Trophoblast cell (in vitro differentiated cells and primary cell): ENCODE measurements around the gene DNAH9.

Experiments
- DNase-seq, 2 donors: peaks; one replicate each; pipeline ENCODE4 v3.0.0-alpha.2; 2016
- H2AFZ ChIP-seq: 2 replicates; pipeline ENCODE4 v1.6.1; 2013; ENCODE audit warnings: low read length, moderate library complexity, mild to moderate bottlenecking; ENCODE audit not compliant: insufficient read depth, poor library complexity
- H2AK5ac ChIP-seq: 2 replicates; pipeline ENCODE4 v1.6.1; 2013; ENCODE audit warnings: mild to moderate bottlenecking, low read length
- H2BK120ac ChIP-seq: 2 replicates; pipeline ENCODE4 v1.6.1; 2013; ENCODE audit warnings: low read length, mild to moderate bottlenecking, moderate library complexity; ENCODE audit not compliant: insufficient read depth, poor library complexity
- H2BK12ac ChIP-seq: 2 replicates; pipeline ENCODE4 v1.6.1; 2013; ENCODE audit warnings: mild to moderate bottlenecking, low read length, moderate library complexity
- H2BK5ac ChIP-seq: 2 replicates; pipeline ENCODE4 v1.6.1; 2013; ENCODE audit warnings: low read length, low read depth, moderate library complexity, mild to moderate bottlenecking; ENCODE audit not compliant: poor library complexity
- H3K14ac ChIP-seq: 2 replicates; pipeline ENCODE4 v1.6.1; 2013; ENCODE audit warnings: mild to moderate bottlenecking, low read length
- H3K18ac ChIP-seq: 2 replicates; pipeline ENCODE4 v1.6.1; 2013; ENCODE audit warnings: mild to moderate bottlenecking, low read length
- H3K23ac ChIP-seq: 2 replicates; pipeline ENCODE4 v1.6.1; 2013; ENCODE audit warnings: low read length
- H3K27ac ChIP-seq: 2 replicates; pipeline ENCODE4 v1.5.1; 2013; ENCODE audit warnings: low read depth, mild to moderate bottlenecking, inconsistent platforms, low read length, moderate library complexity
- H3K27me3 ChIP-seq: 2 replicates; pipeline ENCODE4 v1.6.1; 2013; ENCODE audit warnings: inconsistent platforms, mild to moderate bottlenecking, low read length, moderate library complexity; ENCODE audit not compliant: insufficient read depth
- H3K36me3 ChIP-seq, 2 experiments: 1 replicate in 1 of 2; 2 replicates in 1 of 2; pipeline ENCODE4 v1.6.1; 2013; ENCODE audit warnings: low read length in 2 of 2, mild to moderate bottlenecking in 2 of 2, moderate library complexity in 1 of 2; ENCODE audit not compliant: insufficient read depth in 2 of 2, control insufficient read depth in 1 of 2
- H3K4ac ChIP-seq: 2 replicates; pipeline ENCODE4 v1.6.1; 2013; ENCODE audit warnings: low read depth, mild to moderate bottlenecking, low read length, moderate library complexity
- H3K4me1 ChIP-seq, 2 experiments: 1 replicate in 1 of 2; 2 replicates in 1 of 2; pipeline ENCODE4 v1.6.1; 2013; ENCODE audit warnings: low read length in 2 of 2, mild to moderate bottlenecking in 2 of 2, moderate library complexity in 1 of 2; ENCODE audit not compliant: insufficient read depth in 2 of 2, control insufficient read depth in 1 of 2
- H3K4me2 ChIP-seq: 2 replicates; pipeline ENCODE4 v1.6.1; 2013; ENCODE audit warnings: inconsistent platforms, mild to moderate bottlenecking, low read length, moderate library complexity
- H3K4me3 ChIP-seq: 2 replicates; pipeline ENCODE4 v1.5.1; 2013; ENCODE audit warnings: mild to moderate bottlenecking, low read depth, low read length, inconsistent platforms
- H3K79me1 ChIP-seq: one replicate; pipeline ENCODE4 v1.6.1; 2013; ENCODE audit warnings: low read length
- H3K79me2 ChIP-seq: 2 replicates; pipeline ENCODE4 v1.6.1; 2013; ENCODE audit warnings: low read length, mild to moderate bottlenecking; ENCODE audit not compliant: control insufficient read depth, insufficient read depth, poor library complexity
- H3K9ac ChIP-seq: 2 replicates; pipeline ENCODE4 v1.6.1; 2013; ENCODE audit warnings: mild to moderate bottlenecking, low read length
- H3K9me3 ChIP-seq: 2 replicates; pipeline ENCODE4 v1.6.1; 2013; ENCODE audit warnings: low read depth, mild to moderate bottlenecking, control low read depth, inconsistent platforms, low read length; ENCODE audit not compliant: insufficient read depth
- H4K12ac ChIP-seq: 2 replicates; pipeline ENCODE4 v1.6.1; 2013; ENCODE audit warnings: low read depth, mild to moderate bottlenecking, low read length, moderate library complexity
- H4K8ac ChIP-seq: 2 replicates; pipeline ENCODE4 v1.6.1; 2013; ENCODE audit warnings: low read depth, mild to moderate bottlenecking, low read length, moderate library complexity
- H4K91ac ChIP-seq: one replicate; pipeline ENCODE4 v1.6.1; 2013; ENCODE audit warnings: low read depth, mild to moderate bottlenecking, low read length, moderate library complexity
- WGBS: extraction: QIAGEN DNeasy Blood & Tissue Kit; methylation state at CpG from one replicate; pipeline ENCODE4 v1.1.7; 2013; ENCODE audit warnings: missing lambda C conversion rate; ENCODE audit not compliant: insufficient read length, insufficient coverage; ENCODE audit errors: extremely low coverage; 5-methylcytosine and 5-hydroxymethylcytosine counted together

The DNAH9 gene

DNA sequence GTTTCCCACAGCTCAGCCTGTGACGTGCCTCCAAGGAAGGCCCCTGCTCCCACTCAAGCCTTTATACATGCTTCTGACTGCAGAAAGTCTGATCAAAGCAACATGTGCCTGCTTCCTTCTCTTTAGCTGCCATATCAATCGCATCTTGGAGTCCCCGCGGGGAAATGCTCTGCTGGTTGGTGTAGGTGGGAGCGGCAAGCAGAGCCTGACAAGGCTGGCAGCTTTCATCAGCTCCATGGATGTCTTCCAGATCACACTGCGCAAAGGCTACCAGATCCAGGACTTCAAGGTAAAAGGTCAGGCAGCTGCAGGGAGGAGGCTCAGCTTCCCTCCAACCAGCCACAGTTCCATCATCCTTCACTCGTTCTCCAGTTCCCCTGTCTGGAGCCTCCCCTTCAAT lies 209.3 kb downstream of the DNAH9 start:
- Histone ChIP-seq H3K18ac (no peak overlapping the region), H2BK120ac (no peak overlapping the region), H3K4me1 (peaks cover 7 to 12% of the 10 kb centered on the region in 2 experiments), H2AFZ (no peak overlapping the region), H3K79me2 (no peaks in the 10 kb centered on the region), H4K12ac (no peak overlapping the region), H3K4me2 (no peak overlapping the region), H4K91ac (no peak overlapping the region), H3K9ac (no peak overlapping the region), H4K8ac (no peak overlapping the region), H3K9me3 (no peaks in the 10 kb centered on the region), H3K27ac (peak overlapping the region; percentile 1), H3K23ac (no peak overlapping the region), H3K79me1 (peaks cover 2% of the 10 kb centered on the region), H2AK5ac (no peak overlapping the region), H3K36me3 (no peaks in the 10 kb centered on the region), H2BK12ac (no peak overlapping the region), H2BK5ac (no peak overlapping the region), H3K14ac (no peak overlapping the region), H3K4ac (no peak overlapping the region), H3K4me3 (no peak overlapping the region), H3K27me3 (no peaks in the 10 kb centered on the region)
- no peak for DNase-seq
- no CpG with 5 or more reads among the region's 7 CpGs for WGBS

DNA sequence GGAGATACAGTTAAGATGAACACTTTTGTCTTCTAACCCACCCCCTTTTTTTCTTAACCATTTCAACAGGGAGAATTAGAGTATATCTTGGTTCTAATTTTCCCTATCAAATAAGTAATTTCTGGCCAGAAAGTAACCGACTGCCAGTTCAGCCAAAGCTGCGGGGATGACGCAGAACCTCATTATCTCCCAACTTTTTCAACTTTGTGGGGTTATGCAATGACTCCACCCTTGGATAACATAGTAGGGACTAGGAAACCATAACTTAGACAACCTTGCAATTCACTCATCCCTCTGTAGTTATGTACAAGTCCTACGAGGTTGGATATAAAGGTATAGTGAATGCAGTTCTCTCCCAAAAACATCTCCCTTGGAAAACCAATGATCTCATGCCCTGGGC lies 215.0 kb downstream of the DNAH9 start:
- no peak overlapping the region for H4K91ac ChIP-seq
- no peak for DNase-seq
- no peak overlapping the region for H2AK5ac ChIP-seq
- no peak overlapping the region for H3K14ac ChIP-seq
- no peak overlapping the region for H2BK5ac ChIP-seq
- H3K23ac ChIP-seq, result no peak overlapping the region
- H2BK120ac ChIP-seq, result no peak overlapping the region
- no peaks in the 10 kb centered on the region for H3K79me1 ChIP-seq
- H3K18ac ChIP-seq, result no peak overlapping the region
- H3K9ac ChIP-seq, result no peak overlapping the region
- no peak overlapping the region for H3K4me3 ChIP-seq
- no peaks in the 10 kb centered on the region for H3K79me2 ChIP-seq
- no peak overlapping the region for H2AFZ ChIP-seq
- no peak overlapping the region for H4K8ac ChIP-seq
- H3K4ac ChIP-seq, result no peak overlapping the region
- no peak overlapping the region for H3K4me2 ChIP-seq
- H2BK12ac ChIP-seq, result no peak overlapping the region
- no peaks in the 10 kb centered on the region for H3K27me3 ChIP-seq
- H4K12ac ChIP-seq, result no peak overlapping the region
- WGBS, result no CpG with 5 or more reads among the region's 4 CpGs
- no peaks in the 10 kb centered on the region for H3K9me3 ChIP-seq
- H3K27ac ChIP-seq, result no peak overlapping the region
- no peaks in the 10 kb centered on the region for H3K4me1 ChIP-seq
- no peaks in the 10 kb centered on the region for H3K36me3 ChIP-seq

DNA sequence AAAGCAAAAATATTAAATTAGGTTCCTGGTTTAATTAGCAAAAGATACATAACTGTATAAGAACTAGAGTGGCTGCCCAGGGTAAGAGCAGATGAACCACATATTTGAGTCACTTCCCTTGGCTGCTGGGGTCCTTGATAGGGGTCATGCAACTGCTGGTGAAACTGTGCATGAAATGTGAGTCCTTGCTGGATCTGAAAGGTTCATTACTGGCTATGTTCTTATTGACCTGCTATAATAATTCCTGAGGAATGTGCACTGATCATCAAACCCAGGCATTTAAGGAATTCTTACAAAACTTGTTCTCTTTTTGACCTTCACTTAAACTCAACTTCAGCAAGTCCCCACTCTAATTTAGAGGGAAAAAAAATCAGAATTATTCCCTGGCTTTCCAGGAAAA lies 215.6 kb downstream of the DNAH9 start:
- Histone ChIP-seq H3K4ac (no peak overlapping the region), H3K79me1 (no peaks in the 10 kb centered on the region), H3K27ac (no peak overlapping the region), H3K18ac (no peak overlapping the region), H4K12ac (no peak overlapping the region), H3K27me3 (no peaks in the 10 kb centered on the region), H2BK5ac (no peak overlapping the region), H3K9me3 (no peaks in the 10 kb centered on the region), H4K91ac (no peak overlapping the region), H3K79me2 (no peaks in the 10 kb centered on the region), H2AK5ac (no peak overlapping the region), H3K23ac (no peak overlapping the region), H3K9ac (no peak overlapping the region), H3K14ac (no peak overlapping the region), H2BK12ac (no peak overlapping the region), H2BK120ac (no peak overlapping the region), H3K4me1 (no peaks in the 10 kb centered on the region), H2AFZ (no peak overlapping the region), H3K4me3 (no peak overlapping the region), H4K8ac (no peak overlapping the region), H3K36me3 (no peaks in the 10 kb centered on the region), H3K4me2 (no peak overlapping the region)
- DNase-seq, result no peak

DNA sequence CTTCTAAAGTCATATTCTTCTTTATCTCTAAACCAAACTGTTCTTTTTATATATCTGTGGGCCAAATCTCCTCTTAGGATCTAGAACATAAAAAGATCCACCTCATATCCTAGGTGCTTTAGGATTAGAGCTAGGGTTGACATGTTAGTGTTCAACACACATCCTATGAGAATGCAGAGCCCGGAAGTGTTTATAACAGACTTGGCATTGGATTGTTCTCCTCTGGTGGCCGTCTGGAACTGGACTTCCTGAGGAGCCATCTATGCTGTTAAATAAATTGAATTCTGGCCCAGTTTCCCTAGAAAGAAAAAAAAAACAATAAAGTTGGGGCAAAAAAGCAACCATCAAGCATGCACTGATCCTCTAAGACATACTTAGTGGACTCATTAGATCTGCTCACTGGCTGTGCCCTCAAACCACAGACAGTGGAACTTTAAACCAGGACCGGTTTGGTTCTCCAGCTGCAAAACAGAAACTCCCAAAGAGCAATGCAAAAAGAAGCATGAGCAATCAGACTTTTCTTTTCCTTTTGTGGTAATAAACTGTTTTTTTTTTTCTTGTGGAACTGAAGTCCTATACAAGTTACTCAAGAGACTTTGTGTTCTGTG lies 216.5 kb downstream of the DNAH9 start:
- no peak overlapping the region for H2BK5ac ChIP-seq
- no peak overlapping the region for H3K18ac ChIP-seq
- no peak overlapping the region for H4K91ac ChIP-seq
- H3K14ac ChIP-seq, result no peak overlapping the region
- H2AFZ ChIP-seq, result no peak overlapping the region
- no peak overlapping the region for H3K9ac ChIP-seq
- H3K79me1 ChIP-seq, result no peaks in the 10 kb centered on the region
- H3K9me3 ChIP-seq, result no peaks in the 10 kb centered on the region
- H4K8ac ChIP-seq, result no peak overlapping the region
- no peak overlapping the region for H2AK5ac ChIP-seq
- H3K4me1 ChIP-seq, result no peaks in the 10 kb centered on the region
- H3K4me3 ChIP-seq, result no peak overlapping the region
- no peaks in the 10 kb centered on the region for H3K27me3 ChIP-seq
- H3K4me2 ChIP-seq, result no peak overlapping the region
- H4K12ac ChIP-seq, result no peak overlapping the region
- no peak overlapping the region for H3K27ac ChIP-seq
- no peak for DNase-seq
- H2BK120ac ChIP-seq, result no peak overlapping the region
- no peak overlapping the region for H3K23ac ChIP-seq
- no CpG with 5 or more reads among the region's 3 CpGs for WGBS
- H3K4ac ChIP-seq, result no peak overlapping the region
- H3K36me3 ChIP-seq, result no peaks in the 10 kb centered on the region
- H2BK12ac ChIP-seq, result no peak overlapping the region
- H3K79me2 ChIP-seq, result no peaks in the 10 kb centered on the region
